K562 (cell line): Measurements from ENCODE around the gene PTH2. TPM values are rescaled to one million over a fixed set of nuclear protein-coding genes. Genes with fewer than 3 reads are reported as not detected.
A peak's percentile ranks its signal among the peaks of the same experiment; 100 is the strongest.

ENCODE experiments used
- HMBOX1 ChIP-seq: sonication (generic); IDR thresholded peaks from 2 replicates; pipeline ENCODE4 v1.6.1; 2016
- JUND ChIP-seq, 2 experiments: IDR thresholded peaks; 2 replicates in 1 of 2; 3 replicates in 1 of 2; pipeline ENCODE4 v1.6.1; 2011; ENCODE audit warnings: borderline replicate concordance in 2 of 2, low read depth in 2 of 2, low read length in 2 of 2, improper control_type of control experiment in 1 of 2, missing biosample characterization in 1 of 2, missing genetic modification characterization in 1 of 2, missing genetic modification reagents in 1 of 2
- NR2C2 ChIP-seq, 2 experiments: fragments of 200-800 bp in 1 of 2; sonication (Bioruptor generic) in 1 of 2; sonication (generic) in 1 of 2; formaldehyde crosslinking in 1 of 2; IDR thresholded peaks; 2 replicates each; pipeline versions ENCODE4 v1.6.1 to v1.8.0; 2016 to 2022; ENCODE audit warnings: mild to moderate bottlenecking in 1 of 2, missing compliant biosample characterization in 1 of 2, missing genetic modification characterization in 1 of 2, missing genetic modification reagents in 1 of 2
- NR4A1 ChIP-seq, 2 experiments: fragments of 250-450 bp in 1 of 2; fragments of 450-650 bp in 1 of 2; sonication (Bioruptor Pico) in 1 of 2; IDR thresholded peaks; 2 replicates each; pipeline versions ENCODE4 v1.4.0 to v1.6.1; 2016 to 2020; ENCODE audit warnings: mild to moderate bottlenecking in 2 of 2, missing compliant biosample characterization in 1 of 2, missing genetic modification characterization in 1 of 2, moderate library complexity in 1 of 2
- SMAD3 ChIP-seq: fragments of 450-650 bp; formaldehyde crosslinking; conservative IDR thresholded peaks from 2 replicates; pipeline ENCODE4 v1.4.0; 2020; ENCODE audit warnings: mild to moderate bottlenecking
- ZBTB17 ChIP-seq: fragments of 450-650 bp; formaldehyde crosslinking; IDR thresholded peaks from 2 replicates; pipeline ENCODE4 v1.4.0; 2020; ENCODE audit warnings: mild to moderate bottlenecking
- ZBTB5 ChIP-seq: fragments of 450-650 bp; IDR thresholded peaks from 2 replicates; pipeline ENCODE4 v1.6.1; 2017; ENCODE audit warnings: antibody characterized with exemption
- ZC3H11A ChIP-seq: IDR thresholded peaks from 2 replicates; pipeline ENCODE4 v1.6.1; 2012; ENCODE audit warnings: low read depth, low read length, improper control_type of control experiment
- ZKSCAN8 ChIP-seq: fragments of 200-800 bp; sonication (Bioruptor generic); IDR thresholded peaks from 2 replicates; pipeline ENCODE4 v1.6.1; 2016; ENCODE audit warnings: missing genetic modification characterization, missing compliant biosample characterization
- ZNF449 ChIP-seq: fragments of 250-450 bp; sonication (Bioruptor Pico); IDR thresholded peaks from 2 replicates; pipeline ENCODE4 v1.8.0; 2022; ENCODE audit warnings: moderate library complexity, mild to moderate bottlenecking, inconsistent platforms
- polyA plus RNA-seq, 8 experiments: library from polyadenylated mRNA; depleted of rRNA in 4 of 8; stranded (reverse) in 5 of 8; unstranded in 3 of 8; fragments of >200 nt; fragmentation: Nextera tagmentation in 2 of 8; fragmentation: Illumina TruSeq in 1 of 8; extraction: Ambion mirVana in 2 of 8; extraction: Trizol in 1 of 8; gene quantifications; 2 replicates each; pipeline versions ENCODE4 v1.2.1 to v1.2.3, GENCODE V29; 2011 to 2014; ENCODE audit warnings: inconsistent platforms in 1 of 8, missing spikeins in 1 of 8
- total RNA-seq, 7 experiments: library from RNA; depleted of rRNA in 6 of 7; stranded (reverse); fragments of >200 nt in 6 of 7; fragmentation: Illumina TruSeq in 2 of 7; extraction: Trizol in 2 of 7; gene quantifications; 2 replicates each; pipeline versions ENCODE4 v1.2.1 to v1.2.3, GENCODE V29; 2011 to 2021; ENCODE audit warnings: low replicate concordance in 1 of 7
- TF ChIP-seq, protein P1 (sequence below): sonication (generic); formaldehyde crosslinking; IDR thresholded peaks from 2 replicates; pipeline ENCODE4 v1.9.0; 2022; ENCODE audit warnings: mild to moderate bottlenecking, missing genetic modification reagents
- TF ChIP-seq, protein P2 (sequence below): fragments of 450-650 bp; formaldehyde crosslinking; IDR thresholded peaks from 2 replicates; pipeline ENCODE4 v1.4.0; 2020; ENCODE audit warnings: mild to moderate bottlenecking, mixed read lengths

Gene PTH2
- total and polyA plus RNA-seq, 9 of the 15 experiments (the other 6 are each of a cell fraction or from before 2014, with no cell fraction given), result 1.3 TPM; not detected in 8

GRCh38 chr19:49442771-49443365, 19.6 kb upstream of the PTH2 start (continued):
- TF ChIP-seq HMBOX1 (no peak), SMAD3 (CRISPR knock-in tag) (no peak), ZKSCAN8 (no peak), NR4A1 (CRISPR knock-in tag; IDR thresholded peaks at IDR 0.05) (no peak), NR4A1 (tag; IDR thresholded peaks at IDR 0.05) (no peak), JUND (IDR thresholded peaks at IDR 0.05; ENCODE audit: borderline replicate concordance, low read depth, low read length) (no peak), JUND (tag; IDR thresholded peaks at IDR 0.05; ENCODE audit: borderline replicate concordance, low read depth, low read length) (no peak), NR2C2 (CRISPR knock-in tag; IDR thresholded peaks at IDR 0.05) (no peak), NR2C2 (tag; IDR thresholded peaks at IDR 0.05) (peak; percentile 20; the same call in 1 of the 2 replicates), ZNF449 (CRISPR knock-in tag) (no peak), ZBTB5 (peak; percentile 37; the same call in 1 of the 2 replicates), ZBTB17 (CRISPR knock-in tag) (no peak), ZC3H11A (no peak)
- TF ChIP-seq, protein P1, sequence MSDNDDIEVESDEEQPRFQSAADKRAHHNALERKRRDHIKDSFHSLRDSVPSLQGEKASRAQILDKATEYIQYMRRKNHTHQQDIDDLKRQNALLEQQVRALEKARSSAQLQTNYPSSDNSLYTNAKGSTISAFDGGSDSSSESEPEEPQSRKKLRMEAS (CRISPR knock-in tag), result no peak
- TF ChIP-seq, protein P2, sequence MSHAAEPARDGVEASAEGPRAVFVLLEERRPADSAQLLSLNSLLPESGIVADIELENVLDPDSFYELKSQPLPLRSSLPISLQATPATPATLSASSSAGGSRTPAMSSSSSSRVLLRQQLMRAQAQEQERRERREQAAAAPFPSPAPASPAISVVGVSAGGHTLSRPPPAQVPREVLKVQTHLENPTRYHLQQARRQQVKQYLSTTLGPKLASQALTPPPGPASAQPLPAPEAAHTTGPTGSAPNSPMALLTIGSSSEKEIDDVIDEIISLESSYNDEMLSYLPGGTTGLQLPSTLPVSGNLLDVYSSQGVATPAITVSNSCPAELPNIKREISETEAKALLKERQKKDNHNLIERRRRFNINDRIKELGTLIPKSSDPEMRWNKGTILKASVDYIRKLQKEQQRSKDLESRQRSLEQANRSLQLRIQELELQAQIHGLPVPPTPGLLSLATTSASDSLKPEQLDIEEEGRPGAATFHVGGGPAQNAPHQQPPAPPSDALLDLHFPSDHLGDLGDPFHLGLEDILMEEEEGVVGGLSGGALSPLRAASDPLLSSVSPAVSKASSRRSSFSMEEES, result no peak
